LNCAP (cell line): ENCODE data around the gene SI.

Experiments
- TF ChIP-seq, protein P1 (sequence below): fragments of 450-650 bp; IDR thresholded peaks from 2 replicates; pipeline ENCODE4 v1.5.1; 2017; ENCODE audit warnings: mild to moderate bottlenecking

SI gene

DNA sequence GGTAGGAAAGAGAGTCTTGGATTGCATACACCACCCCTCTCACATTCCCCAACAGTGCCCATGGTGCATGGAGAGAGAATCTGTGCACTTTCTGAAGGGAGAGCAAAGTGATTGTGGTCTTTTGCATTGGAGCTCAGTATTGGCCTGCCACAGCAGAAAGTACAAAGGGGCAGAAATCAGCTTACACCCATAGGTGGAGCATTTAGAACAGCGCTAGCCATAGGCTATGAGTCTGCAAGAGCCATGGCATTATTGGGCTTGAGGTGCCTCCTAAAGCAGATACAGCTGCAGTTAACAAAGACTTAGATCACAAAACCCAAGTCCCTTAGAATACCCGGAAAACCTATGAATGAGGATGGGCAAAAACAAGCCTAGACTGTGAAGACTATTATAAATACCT lies 21.8 kb downstream of the SI start:
- TF ChIP-seq, protein P1, sequence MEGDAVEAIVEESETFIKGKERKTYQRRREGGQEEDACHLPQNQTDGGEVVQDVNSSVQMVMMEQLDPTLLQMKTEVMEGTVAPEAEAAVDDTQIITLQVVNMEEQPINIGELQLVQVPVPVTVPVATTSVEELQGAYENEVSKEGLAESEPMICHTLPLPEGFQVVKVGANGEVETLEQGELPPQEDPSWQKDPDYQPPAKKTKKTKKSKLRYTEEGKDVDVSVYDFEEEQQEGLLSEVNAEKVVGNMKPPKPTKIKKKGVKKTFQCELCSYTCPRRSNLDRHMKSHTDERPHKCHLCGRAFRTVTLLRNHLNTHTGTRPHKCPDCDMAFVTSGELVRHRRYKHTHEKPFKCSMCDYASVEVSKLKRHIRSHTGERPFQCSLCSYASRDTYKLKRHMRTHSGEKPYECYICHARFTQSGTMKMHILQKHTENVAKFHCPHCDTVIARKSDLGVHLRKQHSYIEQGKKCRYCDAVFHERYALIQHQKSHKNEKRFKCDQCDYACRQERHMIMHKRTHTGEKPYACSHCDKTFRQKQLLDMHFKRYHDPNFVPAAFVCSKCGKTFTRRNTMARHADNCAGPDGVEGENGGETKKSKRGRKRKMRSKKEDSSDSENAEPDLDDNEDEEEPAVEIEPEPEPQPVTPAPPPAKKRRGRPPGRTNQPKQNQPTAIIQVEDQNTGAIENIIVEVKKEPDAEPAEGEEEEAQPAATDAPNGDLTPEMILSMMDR: no peak

DNA sequence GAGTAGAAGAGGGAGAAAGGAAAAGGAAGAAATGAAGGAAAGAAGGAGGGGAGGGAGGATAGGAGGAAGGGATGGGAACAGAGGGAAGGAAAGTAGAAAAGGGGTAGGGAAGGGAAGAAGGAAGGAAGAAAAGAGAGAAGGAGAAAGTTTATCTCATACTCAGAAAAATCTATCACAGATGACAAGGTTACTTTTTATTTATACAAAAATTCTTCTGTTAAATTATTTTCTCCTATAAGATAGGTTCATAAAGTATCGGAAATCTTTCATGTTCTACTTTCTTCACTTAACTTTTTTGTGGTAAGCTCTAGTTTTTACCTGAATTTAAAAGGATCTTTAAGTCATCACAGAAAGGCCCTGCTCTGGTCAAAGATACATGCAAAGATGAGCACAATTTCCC lies 38.1 kb downstream of the SI start:
- TF ChIP-seq, protein P1: no peak

DNA sequence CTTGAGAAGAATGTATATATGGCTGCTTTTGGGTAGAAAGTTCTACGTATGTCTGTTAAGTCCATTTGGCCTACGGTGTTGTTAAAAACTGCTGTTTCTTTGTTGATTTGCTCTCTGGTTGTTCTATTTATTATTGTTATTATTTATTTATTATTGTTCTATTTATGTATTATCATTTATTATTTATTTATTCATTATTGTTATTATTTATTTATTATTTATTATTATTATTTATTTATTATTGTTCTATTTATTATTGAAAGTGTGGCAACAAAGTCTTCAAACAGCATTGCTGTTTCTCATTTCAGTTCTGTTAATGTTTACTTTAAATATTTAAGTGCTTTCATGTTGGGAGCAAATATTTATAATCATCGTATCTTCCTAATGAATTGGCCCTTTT lies 66.7 kb downstream of the SI start:
- TF ChIP-seq, protein P1: no peak

DNA sequence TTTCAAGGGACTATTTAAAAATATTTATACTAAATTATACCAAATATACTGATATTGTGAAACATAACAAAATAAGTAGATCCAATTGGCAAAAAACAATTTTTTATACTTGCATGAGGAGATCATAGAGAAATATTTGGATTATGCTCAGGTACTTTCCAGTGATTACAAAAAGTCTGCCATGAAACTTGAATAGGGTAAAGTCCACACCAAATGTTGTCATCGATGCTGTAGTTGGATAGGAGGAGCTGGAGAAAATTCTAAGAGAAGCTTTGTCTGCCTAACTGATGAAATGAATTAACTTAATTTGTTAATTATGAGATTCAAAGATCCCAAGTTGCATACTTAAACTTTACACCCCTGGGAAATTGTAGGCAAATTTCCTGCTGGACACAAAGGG lies 93.3 kb downstream of the SI start:
- TF ChIP-seq, protein P1: no peak

DNA sequence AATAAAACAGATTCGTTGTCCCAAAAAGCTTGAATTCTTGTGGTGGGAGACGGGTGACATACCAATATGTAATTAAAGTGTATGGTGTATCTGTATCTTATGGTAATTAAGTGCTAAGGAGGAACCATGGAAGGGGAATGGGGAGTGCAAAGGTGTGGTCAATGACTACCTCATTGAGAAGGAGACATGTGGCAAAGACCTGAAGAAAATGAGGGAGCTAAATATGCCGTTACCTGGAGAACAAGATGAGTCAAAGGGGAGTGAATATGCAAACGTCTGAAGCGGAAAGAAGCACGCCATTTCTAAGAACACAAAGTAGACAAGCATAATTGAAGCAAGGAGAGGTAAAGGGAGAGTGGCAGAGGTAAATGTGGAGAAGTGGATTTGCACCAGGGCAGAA lies 115.7 kb downstream of the SI start:
- TF ChIP-seq, protein P1: no peak

DNA sequence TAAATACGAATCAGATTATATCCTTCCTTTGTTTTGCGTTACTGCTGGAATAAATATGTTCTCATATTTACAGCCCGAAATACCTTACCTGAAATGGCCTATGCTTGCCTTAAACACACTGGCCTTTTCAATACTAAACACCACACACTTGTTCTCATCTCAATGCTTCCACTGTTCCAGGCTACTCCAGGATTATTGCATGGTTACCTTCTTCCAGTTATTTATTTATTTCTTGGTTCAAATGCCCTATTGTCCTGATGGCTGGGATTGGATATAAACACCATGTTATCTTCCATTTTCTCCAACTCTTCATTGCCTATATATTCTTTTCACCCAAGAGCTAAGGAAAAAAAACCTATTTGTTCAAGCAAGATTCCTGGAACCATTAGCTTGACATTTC lies 125.3 kb downstream of the SI start:
- TF ChIP-seq, protein P1: no peak

DNA sequence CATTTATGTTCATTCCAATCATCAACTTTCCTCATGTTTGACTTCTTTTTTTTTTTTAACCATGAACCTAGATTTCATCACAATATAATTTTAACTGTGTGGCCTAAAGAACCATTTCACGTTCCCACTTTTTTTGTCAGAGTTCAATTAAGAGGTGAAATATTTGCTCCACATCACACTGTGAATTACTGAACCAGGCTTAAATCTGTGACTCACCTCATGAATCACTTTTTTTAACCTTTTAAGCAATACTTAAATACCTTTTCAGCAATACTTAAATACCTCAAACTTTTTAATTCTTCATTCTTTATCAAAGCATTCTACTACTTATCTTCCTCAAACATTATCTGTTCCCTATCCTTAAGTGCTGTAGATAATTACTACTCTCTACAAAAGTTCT lies 137.6 kb downstream of the SI start:
- TF ChIP-seq, protein P1: no peak

DNA sequence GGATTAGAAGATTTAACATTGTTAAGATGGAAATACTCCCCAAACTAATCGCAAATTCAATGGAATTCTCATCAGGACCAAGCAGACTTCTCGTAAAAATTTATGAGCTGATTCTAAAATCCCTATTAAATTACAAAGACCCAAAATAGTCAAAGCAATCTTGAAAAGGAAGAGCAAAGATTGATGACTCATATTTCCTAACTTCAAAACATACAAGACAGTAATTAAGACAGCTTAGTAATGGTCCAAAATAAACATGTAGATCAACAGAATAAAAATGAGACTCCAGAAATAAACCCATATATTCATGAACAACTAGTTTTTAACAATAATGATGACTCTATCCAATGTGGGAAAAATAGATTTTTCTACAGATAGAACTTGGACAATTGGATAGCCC lies 148.7 kb downstream of the SI start:
- TF ChIP-seq, protein P1: no peak
